HL-60/S4 (cell line): ENCODE measurements around the gene TEX29.

Source experiments
- in situ Hi-C: fragments of 300-500 bp; cut with MboI; formaldehyde crosslinking; loops from 2 replicates; pipeline ENCODE4 v1.14.3; 2022; ENCODE audit warnings: low sequenced_read_pairs

Gene TEX29

DNA sequence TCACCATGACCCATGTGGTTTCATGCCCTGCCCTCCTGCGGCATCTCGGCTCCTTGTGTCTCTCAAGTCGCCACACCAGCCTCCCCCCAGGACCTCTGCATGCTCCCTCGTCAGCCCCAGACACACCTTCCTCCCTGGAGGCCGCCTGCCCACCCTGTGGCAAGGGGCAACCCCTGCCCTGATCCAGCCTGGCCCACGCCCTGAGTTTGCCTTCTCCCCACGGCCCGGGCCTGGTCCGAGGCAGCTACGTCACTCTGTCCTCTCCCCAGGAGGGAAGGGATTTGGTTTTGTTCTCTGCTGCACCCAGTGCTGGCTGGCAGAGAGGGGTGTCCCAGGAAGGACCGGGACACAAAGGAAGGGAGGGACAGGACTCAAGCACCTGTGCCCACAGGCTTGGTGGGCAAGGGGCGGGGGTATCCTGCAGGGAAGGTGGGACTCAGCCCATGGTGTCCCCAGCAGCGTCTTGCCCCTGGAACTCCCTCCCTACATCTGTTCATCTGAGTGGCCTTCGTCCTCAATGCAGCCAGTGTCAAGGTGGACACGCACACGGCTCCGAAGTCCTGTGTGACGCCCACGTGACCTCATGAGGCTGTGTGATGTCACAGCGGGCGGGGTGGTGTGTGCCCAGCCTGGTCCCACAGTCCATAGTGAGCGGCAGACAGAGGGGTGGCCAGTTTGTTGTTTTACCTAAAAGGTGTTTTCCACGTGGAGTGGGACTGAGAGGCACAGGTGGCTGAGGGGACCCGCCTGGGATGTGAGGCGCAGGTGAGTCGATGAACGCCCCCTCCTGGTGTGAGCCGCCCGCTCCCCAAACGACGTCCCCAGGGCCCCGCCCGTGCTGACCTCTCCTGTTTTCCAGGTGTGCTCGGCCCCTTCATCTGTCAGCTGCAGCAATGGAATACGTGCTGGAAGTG is at the start of gene TEX29:
Gene TEX29, plus strand, starts transcription at position 645 of the 914 bp plus-strand sequence. Its CDS starts 249 bp downstream, at position 894.
- in situ Hi-C loops = no loop called here

DNA sequence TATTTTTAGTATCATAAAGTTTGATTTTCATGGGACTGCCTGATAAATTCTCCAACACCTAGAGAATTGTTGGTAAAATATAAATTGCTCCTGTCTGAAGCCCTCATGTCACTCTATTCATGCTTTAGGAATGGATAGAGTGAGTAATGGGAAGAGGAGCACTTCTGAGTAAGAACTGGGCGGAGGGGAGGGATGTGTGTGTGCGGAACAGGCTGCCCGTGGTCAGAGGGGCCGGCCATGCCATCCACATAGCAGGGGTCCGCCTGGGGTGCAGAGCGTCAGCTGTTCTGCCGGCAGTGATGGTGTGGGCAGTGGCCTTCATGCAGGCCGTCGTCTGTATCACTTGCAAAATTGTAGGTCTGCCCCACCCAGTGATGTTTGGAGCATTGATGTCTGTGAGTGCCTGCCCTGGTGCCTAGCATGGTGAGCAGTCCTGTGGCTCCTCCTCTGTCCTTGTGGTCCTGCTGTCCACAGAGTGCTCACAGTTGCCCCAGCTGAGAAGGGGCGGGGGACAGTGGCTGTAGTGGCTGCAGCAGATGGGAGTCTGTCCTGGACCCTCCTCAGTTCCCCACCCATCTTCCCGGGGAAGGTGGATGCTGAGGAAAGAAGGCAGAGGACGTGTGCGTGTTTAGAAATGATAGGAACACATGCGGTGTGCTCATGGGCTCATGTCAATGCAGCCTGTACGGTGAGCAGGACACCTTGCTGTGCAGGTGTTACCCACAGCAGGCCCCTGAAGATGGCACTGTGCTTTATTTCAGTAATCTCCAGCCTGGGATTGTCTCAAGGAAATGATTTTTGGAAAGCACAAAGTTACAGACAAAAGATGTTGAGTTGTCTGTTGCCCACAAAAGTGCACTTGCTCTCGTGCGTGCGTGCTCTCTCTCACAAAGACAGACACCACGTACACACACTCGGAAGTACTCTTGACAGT is 49.4 kb upstream of the TEX29 start:
- in situ Hi-C loops = no loop called here

DNA sequence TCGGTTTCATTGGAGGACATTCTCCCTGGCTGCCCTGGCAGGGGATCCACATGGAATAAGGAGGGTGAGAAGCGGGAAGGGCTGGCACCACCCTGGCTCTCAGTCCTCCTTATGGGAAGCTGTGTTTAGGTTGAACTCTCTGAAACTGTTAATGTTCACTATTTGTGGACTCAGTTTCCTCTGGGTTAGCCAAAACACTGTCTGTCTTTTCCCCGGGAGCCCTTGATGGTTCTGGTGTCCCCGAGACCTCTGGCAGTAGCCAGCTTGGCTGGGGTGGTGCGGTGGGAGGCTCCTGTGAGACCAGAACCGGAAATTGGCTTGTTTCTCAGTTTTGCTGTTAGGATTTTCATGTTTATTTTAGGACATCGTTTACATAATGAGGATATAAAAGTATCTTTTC is 48.3 kb upstream of the TEX29 start:
- in situ Hi-C loops = no loop called here

DNA sequence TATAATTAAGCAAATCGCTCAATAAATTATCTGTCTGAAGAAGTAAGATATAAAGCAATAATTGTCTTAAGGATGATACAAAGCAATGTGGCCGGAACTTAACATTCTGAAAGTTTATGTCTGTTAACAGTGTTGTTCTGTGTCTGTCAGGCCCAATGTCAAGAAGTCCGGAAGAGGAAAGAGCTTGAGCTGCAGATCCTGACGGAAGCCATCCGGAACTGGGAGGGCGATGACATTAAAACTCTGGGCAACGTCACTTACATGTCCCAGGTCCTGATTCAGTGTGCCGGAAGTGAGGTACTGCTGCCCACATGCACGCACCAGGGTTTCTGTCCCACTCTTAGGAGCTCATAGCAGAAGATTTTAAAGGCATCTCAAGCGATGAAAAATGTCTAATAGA is 45.1 kb upstream of the TEX29 start:
- in situ Hi-C loops = no loop called here

DNA sequence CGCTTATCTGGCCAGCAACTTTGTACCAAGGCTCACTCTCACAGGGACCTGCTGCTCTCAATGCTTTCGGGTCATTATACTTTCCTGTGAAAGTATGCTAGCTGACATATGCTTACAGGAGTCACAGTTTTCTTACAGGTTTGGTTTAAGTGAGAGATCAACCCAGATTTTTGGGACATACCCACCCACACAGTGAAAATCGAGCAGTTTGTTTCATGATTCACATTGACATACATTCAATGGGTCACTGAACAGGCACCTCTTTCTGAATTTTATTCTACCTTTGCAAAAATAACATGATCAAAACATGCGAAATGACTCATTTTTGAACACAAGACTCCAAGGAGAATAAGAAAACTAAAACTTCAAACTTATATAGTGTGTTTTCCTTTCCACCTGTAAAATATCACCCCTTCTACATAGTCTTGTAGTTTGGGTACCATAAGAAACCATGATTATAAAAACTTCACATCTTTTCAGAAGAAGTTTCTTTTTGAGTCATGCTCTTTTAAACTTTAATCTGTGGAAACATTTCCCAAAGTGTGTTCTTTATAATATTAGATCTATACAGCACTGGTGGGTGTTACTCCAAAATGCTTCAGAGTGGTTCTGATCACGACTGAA is 44.3 kb upstream of the TEX29 start:
- in situ Hi-C loops = no loop called here

DNA sequence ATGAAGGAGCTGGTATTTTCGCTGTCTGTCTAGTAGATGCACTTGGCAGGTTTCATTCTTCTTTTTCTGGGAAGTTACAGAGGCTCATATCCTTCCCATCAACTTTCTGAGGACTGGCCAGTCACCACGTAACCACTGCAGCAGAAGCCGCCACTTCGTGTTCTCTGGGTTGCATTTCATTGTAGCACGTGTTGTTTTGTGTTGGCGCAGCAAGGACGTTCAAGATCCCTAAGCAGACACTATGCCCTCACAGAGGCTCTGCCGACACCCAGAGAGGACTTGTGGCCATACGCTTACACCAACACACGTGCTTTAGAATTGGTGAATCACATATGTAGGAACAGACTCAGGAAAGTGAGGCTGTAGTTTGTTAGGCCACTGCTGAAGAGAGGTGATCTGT is 42.2 kb upstream of the TEX29 start:
- in situ Hi-C loops = no loop called here

DNA sequence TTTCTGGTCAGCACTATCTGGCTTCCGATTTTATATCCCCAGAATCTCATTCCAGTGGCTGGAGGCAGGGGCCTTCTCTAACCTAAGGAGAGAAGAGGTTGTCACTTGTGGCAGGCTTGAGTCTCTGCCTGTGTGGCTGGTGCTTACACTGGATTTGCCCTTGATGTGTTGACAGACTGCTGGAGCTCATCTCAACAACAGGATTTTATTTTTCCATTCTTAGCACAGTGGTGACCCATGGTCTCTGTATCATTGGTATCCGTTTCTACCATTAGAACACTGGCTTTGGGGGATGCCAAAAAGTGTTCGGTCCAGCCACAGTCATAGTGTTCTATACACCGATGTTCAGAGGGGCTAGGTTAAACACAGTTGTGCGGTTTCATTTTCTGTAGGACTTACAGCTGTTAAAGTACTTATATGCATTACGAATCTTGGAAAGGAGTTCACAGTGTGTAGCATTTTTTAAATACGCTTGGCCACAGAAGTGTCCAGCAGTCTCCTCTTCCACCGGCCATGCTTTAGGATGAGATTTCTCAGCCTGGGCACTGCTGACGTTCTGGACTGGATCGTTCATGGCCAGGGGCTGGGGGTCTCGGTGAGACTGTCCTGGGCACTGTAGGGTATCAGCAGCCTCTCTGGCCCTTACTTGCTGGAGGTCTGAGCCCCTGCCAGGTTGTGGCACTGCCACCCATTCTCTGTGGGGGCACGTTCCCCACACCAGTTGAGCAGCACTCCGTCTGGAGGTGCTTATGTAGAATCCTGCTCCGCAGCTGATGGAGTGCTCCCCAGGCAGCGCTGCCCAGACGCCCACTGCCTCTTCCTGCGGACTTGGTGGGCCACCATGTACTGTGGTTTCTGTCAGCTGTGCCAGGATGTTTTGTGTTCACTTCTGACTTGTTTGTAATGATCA is 41.4 kb upstream of the TEX29 start:
- in situ Hi-C loops = no loop called here

DNA sequence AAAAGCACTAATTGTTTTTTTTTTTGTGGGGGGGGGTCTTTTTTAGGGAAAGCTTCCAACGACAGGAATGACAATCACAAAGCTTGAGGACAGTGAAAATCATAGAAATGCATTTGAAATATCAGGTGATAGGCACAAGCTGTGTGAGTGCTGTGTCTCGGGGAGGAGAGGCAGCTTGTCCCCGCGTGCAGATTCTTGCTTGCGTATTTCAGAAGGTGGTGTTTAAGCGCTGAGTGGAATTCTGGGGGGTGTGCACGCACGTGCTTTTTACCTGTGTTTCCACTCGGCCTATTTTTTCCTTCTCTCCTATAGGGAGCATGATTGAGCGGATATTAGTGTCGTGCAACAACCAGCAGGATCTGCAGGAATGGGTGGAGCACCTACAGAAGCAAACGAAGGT is 40.2 kb upstream of the TEX29 start:
- in situ Hi-C loops = no loop called here

DNA sequence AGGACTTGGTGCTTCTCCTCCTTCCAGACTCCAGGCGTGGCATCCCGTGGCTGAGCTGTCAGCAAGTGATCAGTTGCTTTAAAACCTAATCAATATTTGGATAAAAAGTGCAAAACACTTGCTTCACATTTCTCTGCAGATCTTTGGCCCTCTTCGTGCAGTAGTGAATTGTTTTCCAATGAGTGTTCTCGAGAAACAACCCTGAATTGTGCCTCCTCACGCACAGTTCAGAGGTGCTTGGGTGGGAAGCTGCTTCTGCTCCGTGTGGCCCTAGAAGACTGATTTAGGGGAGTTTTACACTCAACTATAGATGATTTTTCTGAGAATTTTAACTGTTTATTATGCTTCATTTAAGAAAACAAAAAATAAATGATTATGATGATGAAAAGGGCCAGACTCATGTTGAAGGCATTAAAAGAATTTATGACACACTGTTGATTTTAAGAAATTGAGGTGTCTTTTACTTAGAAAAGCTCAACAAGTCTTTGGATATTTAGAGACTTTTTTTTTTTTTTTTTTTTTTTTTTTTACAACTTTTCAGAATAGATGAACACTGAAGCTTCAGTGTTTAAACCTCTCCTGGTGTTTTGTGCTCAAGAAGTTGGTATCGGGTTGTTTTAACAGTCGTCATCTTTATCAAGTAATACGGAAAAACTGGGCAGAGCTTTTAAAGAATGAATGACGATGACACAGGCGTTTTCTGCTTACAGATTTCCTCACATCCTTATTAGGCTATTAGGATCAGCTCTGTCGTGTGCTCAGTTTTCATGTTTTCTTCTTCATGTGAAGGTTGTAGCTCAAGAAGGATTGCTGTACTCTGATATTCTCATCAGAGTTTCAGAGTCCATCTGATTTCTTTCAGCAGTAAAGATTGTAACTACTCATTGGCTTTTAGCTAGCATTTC is 39.5 kb upstream of the TEX29 start:
- in situ Hi-C loops = no loop called here

DNA sequence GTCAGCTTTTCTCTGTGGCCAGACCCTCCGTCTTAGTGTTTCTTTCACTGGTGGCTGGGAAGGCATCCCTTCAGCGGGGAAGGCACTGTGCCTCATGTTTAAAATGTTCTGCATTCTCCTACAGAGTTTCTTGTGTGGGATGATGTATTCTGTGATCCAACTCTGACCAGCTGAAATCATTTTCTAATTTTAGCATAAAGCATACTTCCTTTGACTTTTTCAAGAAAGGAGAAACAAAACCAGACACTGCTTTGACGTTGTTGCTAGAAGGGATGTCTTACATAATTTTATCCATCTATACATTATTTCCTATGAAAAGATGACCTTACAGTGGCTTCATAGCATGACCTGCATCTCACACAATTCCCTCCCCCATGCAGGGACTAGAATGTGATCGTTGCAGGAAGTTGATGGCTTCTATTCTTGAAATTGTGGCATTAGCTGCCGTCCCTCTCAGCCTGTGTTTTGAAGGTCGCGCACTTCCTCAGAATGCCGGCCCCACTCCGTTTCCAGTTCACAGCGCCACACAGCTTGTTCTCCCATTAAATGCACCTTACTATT is 38.6 kb upstream of the TEX29 start:
- in situ Hi-C loops = no loop called here

DNA sequence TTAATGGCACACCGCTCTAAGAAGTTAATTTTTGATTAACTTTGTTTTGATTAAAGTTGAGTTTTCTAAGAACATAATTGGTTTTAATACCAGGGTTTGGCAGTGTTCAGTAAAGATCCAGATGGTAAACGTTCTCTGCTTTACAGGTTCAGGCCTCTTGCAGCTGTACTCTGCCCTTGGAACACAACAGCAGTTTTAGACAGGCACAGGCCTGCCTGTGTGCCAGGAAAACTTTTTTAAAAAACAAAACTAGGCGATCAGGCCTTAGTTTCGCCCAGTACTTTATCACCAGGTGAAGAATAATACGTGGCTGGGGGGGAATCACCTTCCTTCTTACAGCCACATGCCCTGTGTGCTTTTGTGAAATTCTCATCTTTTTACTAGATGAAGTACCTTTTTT is 38.0 kb upstream of the TEX29 start:
- in situ Hi-C loops = no loop called here

DNA sequence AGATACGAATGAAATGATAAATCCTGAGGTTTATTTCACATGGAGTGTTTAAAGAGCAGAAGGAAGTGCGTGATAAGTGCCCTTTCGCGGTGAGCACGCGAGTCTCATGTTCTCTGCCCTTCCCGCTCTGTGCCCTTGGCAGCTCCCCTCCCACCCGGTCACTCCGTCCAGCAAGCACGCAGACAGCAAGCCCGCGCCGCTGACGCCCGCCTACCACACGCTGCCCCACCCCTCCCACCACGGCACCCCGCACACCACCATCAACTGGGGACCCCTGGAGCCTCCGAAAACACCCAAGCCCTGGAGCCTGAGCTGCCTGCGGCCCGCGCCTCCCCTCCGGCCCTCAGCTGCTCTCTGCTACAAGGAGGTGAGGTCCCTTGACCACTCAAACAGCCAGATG is 37.4 kb upstream of the TEX29 start:
- in situ Hi-C loops = no loop called here

DNA sequence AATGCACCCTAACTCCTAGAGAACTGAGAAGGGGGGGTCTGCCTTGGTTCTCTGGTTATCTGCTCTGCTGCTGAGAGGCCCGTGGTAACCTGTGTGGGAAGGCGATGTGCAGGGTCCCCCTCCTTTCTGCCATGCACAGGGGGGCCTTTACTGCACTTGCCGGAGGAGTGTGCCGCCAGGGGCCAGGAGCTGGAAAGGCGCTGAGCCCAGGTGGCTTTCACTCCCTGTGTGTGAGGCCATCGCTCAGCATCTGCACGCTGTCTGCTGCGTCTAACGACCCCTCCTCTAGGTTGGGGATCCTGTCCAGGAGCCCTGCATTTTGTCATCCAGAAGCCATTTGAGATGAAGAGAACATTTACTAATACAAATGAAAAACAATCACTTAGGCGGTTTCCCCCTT is 37.0 kb upstream of the TEX29 start:
- in situ Hi-C loops = no loop called here

DNA sequence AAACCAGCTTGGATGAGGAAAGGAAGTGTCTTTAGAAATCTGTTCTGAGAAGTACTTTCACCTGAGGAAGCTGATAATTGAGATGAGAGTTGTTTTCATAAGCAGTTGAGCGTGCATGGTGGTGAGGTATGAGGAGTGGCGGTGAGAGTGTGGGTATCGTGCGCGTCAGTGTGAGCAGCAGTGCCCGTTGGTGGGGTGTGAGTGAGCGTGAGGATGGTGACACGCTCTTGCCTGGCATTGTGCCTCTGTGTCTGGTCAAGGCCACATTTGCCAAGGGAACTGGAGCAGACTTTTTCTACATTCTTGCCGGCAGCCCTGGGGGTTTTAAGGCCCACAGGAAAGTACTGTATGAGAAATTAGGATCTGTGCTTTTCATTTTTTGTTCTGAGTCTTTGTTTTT is 36.5 kb upstream of the TEX29 start:
- in situ Hi-C loops = no loop called here

DNA sequence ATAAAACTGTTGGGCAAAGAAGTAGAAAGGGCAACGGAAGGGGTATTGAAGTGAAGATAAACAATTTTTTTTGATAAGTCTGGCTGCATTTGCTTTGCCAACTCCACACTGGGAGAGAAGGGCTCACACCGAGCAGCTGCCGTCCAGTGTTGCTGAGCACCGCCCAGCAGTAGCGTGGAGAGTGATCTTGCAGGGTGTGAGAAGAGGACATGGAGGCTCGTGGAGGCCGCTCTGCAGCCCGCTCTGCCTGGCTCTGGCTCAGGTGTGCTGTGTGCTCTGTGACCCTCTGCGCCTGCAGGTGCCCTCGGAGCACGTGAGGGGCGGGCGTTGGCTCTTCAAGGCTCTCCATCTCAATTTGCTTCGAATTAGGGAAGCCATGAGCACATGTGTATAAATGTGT is 35.9 kb upstream of the TEX29 start:
- in situ Hi-C loops = no loop called here

DNA sequence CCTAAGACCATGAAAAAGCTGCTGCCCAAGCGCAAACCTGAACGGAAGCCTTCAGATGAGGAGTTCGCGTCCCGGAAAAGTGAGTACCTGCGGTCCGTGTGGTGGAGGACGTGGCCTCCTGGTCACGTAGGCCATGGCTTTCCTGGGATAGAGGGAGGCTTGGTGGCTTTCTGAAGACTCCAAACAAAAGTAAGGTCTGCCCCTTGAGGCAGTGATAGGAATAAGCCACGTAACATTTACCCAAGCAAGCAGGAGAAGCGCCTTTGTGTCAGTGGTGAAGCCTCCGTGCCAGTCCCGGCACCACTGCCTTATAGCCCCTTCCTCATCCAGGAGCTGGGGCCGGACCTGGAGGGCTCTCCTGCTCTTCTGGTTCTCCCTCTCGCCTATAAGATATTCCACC is 34.3 kb upstream of the TEX29 start:
- in situ Hi-C loops = no loop called here

DNA sequence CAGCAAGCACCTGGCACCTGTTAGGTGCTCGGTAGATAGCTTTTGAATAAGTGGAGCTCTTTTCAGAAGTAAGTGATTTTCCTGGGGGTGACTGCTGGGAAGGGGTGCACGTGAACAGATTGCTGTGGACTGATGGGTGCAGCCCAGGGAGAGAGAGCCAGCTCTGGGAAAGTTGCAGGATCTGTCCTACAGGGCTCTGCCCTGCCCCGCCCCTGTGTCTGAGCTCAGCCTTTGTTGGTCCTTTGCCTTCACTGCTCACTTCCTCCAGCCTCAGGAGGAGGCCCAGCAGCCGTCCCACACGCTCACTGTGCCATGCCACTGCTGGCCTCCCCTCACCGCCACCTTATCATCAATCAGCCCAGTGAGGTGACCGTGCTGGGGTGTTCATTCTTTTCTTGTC is 33.7 kb upstream of the TEX29 start:
- in situ Hi-C loops = no loop called here

DNA sequence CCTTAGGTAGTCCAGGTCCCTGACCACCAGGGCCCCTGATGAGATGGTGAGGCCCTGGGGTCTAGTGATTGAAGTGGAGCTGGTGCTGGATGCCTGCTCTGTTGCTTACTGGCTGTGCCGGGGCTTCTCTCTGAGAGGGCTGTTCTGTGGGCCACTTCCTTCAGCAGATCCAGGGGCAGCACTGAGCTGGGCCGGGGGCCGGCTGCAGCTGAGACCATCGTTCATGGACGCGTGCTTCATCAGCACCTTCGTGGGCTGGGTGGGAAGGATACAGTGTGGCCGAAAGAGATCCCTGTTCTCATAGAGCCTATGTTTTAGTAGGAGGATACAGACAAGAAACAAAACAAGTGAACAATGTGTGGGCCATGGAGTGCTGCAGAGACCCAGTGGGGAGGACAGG is 33.2 kb upstream of the TEX29 start:
- in situ Hi-C loops = no loop called here

DNA sequence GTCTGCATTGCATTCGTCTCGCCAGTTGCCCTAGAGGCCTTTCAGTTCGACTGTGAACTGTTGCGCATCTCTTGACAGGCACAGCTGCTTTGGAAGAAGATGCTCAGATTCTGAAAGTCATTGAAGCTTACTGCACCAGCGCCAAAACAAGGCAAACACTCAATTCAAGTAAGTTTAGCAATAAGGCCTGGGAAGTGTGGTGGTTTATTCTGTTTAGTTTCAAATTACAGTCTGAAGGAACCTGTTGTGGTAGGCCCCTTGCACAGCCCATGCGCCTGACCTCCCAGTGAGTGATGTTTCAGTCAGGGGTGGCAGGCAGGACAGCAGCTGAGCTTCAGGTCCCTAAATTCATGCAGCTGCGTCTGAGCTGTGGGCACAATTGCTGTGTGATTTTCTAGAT is 32.2 kb upstream of the TEX29 start:
- in situ Hi-C loops = no loop called here
